Activated CD8-positive, alpha-beta memory T cell treated with anti-CD3 and anti-CD28 coated beads for 1 hour (primary cell): ENCODE data around the gene TRMT44.

Experiments used
- DNase-seq, 2 donors: peaks; one replicate each; pipeline ENCODE4 v3.0.0-alpha.2; 2020; ENCODE audit warnings: low read depth in 1 of 2; ENCODE audit errors: extremely low read depth in 1 of 2

TRMT44 gene, protein sequence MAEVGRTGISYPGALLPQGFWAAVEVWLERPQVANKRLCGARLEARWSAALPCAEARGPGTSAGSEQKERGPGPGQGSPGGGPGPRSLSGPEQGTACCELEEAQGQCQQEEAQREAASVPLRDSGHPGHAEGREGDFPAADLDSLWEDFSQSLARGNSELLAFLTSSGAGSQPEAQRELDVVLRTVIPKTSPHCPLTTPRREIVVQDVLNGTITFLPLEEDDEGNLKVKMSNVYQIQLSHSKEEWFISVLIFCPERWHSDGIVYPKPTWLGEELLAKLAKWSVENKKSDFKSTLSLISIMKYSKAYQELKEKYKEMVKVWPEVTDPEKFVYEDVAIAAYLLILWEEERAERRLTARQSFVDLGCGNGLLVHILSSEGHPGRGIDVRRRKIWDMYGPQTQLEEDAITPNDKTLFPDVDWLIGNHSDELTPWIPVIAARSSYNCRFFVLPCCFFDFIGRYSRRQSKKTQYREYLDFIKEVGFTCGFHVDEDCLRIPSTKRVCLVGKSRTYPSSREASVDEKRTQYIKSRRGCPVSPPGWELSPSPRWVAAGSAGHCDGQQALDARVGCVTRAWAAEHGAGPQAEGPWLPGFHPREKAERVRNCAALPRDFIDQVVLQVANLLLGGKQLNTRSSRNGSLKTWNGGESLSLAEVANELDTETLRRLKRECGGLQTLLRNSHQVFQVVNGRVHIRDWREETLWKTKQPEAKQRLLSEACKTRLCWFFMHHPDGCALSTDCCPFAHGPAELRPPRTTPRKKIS

DNA sequence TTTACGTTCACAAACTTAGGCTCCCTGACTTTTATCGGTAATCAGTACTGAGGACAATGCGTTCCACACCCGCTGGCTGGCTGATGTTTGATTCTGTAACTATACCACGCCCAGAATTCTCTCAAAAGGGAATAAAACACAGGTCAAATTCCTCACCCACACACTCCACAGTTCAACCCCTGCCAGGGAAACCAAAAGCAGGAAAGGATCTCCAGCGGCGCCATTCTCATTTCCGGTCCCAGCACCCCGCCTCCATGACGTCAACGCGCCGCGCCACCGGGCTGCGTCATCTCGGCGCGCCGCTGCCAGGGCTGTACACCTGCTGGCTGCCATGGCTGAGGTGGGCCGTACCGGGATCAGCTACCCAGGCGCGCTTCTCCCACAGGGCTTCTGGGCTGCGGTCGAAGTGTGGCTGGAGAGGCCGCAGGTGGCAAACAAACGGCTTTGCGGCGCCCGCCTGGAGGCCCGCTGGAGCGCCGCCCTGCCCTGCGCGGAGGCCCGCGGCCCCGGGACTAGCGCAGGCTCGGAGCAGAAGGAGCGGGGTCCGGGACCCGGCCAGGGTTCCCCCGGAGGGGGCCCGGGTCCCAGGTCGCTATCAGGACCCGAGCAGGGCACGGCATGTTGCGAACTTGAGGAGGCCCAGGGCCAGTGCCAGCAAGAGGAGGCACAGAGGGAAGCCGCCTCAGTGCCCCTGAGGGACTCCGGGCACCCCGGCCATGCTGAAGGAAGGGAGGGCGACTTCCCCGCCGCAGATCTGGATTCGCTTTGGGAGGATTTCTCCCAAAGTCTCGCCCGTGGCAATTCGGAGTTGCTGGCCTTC lies at the start of gene TRMT44, which contains the start of gene ACOX3:
Gene TRMT44 (plus strand): TSS at position 286 of the 820 bp plus-strand sequence. CDS start 46 bp downstream, at position 332.
Gene ACOX3 (minus strand): TSS at position 232 of the 820 bp plus-strand sequence. CDS start 24,202 bp downstream, outside the sequence.
- DNase-seq = peak; percentile 81 to 94

DNA sequence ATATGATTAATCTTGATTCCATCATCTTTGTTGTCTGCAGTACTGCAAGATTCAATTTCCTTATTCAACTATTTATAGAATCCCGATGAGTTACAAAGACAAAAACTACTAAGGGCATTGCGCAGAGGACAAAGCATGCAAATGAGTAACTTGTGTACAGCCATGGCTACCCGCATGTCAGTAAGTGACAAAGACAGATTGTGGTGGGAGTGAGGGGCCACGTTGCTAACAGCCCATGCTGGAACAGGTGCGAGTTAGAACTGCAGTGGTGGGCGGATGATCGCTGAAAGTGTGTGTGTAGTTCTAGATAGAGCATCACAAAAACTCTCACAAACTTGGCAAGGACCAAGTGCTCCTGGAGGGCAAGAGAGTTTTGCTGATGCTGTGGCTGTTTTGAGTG lies 49.5 kb upstream of the TRMT44 start:
- no peak for DNase-seq

DNA sequence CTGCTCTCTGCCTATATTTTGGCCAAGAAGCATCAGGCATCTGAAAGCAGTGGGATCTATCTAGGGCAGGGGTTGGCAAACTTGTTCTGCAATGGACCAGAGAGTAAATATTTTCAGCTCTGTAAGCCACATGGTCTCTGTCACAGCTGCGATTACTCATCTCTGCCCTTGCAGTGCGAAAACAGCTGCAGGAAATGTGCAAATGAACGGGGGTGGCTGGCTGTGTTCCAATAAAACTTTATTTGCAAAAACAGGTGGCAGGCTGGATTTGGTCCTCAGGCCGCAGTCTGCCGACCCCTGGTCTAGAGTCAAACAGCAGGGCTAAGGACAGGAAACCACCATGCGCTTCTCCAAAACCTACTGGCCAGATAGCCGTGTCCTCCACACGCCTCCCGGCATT lies 48.6 kb upstream of the TRMT44 start:
- DNase-seq = no peak

DNA sequence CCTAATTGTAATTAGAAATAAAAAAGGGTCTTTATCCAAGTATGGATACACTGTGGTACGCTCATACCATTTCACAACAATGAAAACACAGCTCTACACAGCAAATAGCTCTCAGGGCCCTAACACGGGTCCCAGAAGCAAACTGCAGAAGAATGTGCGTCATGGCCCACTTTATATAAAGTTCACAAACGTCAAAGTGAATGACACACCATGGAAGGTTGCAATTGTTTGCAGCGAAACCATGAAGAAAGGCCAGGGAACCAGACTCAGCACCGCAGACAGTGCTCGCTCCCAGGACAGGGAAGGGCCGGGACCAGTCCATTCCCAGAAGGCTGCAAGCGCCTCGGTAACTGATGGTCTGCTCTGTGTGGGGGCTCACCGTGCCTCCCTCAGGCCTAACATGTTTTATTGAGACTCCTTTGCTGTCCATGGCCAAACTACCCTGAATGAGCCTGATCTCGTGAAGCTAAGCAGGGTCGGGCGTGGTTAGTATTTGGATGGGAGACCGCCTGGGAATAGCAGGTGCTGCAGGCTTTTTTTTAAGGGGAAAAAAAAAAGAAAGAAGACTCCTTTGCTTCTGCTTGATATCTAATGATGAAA lies 47.9 kb upstream of the TRMT44 start:
- DNase-seq = no peak

DNA sequence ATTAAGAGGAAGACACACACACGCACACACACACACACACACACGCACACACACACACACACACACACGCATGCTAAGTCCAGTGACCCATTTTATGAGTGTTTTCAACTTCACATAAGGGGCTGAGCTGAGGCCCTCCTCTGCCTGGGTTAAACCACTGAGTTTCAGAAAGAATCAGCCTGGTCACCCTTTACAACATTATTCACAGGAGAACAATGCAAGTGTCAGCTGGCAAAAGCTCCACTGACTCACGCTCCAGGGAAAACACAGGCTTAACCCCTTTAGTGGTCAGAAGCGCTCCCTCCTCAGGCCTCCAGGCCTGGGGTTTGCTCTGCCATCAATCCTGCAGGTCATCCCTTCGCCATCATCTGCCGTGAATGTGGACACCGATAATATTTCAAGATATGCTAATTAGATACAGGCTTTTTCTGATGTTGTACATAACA lies 47.0 kb upstream of the TRMT44 start:
- DNase-seq = no peak

DNA sequence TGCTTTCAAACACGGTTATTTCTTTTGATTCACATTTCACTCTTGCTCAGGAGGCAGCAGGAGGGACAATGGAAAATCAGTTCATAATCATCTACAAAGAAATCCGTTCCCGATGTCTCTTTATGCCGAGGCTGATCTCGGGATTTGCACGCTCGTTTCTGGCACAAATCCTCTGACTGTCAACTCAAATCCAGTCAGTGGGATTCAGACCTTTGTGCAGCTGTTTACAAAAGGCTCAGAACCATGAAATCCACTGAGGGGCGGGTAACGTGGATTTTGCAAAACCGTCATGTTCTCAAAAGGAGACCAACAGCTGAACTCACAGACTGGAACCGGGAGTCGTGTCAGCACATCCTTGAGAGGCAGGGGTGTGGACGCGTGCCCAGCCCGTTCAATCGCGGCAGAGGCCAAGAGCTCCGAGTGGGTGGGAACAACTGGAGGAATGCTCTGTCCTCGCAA lies 46.5 kb upstream of the TRMT44 start:
- DNase-seq = no peak

DNA sequence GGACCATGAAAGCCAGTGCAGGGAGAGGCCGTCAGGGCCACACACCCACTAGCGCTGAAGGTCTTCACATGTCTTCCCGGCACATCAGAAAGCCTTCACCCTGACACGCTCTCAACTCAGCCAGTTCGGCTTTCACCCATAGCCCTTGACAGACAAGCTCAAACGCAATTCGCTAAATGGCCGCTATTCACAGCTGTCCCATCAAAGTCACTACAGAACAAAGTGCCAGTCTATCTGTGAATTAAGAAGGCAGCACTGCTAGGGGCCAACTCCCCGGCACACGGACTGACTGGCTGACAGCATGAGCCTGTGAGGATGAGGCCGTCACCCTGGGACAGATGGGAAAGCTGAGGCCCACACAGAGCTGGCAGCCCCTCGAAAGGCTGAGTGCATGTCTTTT lies 45.8 kb upstream of the TRMT44 start:
- DNase-seq = no peak

DNA sequence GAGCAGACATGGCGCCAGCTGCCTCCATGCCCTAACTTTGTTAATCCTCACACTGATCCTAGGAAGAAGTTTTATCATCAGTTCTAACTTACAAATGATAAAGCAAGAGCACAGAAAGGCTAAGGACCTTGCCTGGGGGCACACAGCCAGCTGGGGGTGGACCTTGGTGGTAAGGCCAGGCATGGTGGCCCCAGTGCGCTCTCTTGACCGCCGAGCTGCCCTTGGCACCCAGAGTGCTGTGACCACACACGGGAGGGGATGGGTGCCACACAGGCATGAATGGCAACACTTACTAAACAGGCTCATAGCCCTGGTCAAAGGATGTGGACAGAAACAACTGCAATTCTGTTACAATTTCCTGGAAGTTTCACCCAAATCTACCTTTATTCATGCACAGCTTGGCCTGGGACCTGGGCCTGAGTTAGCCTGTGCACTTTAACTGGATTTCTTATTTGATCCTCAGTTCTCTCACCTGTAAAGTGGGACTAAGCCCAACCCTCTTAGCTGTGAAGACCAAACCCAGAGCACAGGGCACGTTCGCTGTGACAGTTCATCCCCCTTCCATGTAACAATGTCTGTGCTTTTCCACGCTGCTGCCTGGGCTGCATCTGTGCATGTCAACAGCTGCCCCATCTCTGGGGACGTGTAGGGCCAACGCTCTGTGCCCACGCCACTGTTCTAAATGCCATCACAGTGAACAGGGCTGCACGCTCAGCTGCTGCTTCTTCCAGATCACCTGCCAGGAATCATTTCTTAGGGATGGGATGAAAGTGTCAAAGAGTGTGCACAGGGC lies 44.9 kb upstream of the TRMT44 start:
- no peak for DNase-seq

DNA sequence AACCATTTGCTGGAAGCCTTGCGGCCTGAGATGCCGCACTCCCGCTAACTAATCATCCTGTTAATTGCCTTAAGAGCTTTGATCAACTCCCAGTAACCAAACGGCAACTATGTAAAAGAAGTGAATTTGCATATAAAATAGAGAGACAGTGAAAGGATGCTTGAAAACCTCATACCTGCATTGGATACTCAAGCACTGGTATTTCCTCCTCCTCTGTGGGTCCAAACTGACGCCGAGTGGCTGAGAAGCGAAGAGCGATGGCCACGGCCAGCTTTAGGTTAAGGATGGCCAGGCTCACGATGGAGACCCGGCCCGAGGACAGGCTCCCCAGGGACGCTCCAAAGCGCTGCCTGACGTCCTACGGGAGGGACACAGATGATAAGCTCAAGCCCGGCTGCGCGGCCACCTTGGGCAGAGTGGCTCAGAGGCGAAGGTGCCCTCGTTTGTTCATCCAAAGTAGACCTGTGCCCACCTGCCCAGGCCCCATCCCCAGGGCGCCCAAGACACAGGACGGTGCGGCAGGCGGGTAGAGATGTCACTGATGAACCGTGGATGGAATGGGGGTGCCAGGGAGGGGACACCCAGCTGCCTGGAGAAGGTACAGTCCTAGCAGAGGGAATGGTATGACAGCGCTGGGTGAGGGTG lies 43.7 kb upstream of the TRMT44 start:
- no peak for DNase-seq

DNA sequence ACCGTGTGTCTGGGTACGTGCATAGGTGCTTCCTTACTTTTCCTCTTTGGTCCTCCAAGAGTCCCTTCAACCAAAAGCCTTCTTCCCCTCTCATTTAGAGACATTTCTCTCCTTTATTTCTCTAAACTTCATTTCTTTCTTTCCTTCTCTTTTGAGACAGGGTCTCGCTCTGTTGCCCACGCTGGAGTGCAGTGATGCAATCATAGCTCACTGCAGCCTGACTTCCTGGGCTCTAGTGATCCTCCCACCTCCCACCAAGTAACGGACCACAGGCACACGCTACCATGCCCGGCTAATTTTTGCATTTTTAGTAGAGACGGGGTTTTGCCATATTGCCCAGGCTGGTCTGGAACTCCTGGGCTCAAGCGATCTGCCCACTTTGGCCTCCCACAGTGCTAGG lies 42.2 kb upstream of the TRMT44 start:
- no peak for DNase-seq

DNA sequence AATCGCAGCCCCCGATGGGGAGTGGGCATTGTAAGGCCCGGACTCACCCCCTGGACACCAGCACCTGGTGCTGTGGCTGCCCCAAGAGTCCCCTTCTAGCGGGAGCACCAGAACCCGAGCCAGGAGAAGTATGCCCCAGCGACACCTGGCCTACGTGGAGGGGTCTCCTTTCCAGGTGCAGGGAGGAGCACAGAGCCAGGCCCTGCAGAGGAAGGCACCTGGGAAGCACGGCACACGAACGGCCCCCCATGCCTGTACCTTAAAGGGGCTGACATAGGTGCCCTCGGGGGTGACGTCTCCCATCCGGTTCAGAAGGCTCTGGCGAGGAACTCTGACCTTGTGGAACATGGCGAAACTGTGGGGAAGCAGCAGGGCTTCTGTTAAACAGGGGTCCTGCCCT lies 41.3 kb upstream of the TRMT44 start:
- no peak for DNase-seq

DNA sequence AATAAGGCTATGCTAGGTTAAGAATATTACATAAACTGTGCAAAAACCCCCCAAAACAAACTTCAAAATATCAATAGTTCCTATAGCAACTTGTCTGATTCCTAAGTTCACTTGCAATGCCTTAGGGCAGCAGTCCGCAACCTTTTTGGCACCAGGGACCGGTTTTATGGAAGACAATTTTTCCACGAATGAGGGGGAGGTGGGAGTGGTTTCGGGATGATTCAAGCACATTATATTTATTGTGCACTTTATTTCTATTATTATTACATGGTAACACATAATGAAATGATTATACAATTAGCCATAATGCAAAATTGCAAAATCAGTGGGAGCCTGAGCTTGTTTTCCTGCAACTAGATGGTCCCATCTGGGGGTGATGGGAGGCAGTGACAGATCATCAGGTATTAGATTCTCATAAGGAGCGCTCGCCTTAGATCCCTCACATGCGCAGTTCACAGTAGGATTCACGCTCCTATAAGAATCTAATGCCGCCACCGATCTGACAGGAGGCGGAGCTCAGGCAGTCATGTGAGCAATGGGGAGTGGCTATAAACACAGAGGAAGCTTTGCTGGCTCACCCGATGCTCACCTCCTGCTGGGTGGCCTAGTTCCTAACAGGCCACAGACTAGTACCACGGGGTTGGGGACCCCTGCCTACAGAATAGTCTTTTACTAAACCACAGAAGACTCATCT lies 39.8 kb upstream of the TRMT44 start:
- no peak for DNase-seq

DNA sequence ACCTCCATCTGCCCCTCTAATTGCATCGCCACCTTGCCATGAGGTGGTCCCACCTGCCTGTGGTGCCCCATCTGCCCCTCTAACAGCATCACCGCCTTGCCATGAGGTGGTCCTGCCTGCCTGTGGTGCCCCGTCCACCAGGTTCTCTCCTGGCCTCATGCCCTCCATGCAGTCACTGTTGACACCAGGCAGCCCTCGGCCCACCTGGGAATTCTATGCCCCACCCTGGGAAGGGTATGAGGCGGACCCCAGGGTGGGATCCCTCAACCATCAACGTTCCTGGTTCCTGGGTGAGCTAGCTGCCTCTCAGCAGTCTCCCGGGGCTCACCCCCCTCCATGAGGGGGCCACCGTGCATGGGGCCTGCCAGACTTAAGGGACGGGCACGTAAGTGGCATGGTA lies 38.9 kb upstream of the TRMT44 start:
- DNase-seq = no peak

DNA sequence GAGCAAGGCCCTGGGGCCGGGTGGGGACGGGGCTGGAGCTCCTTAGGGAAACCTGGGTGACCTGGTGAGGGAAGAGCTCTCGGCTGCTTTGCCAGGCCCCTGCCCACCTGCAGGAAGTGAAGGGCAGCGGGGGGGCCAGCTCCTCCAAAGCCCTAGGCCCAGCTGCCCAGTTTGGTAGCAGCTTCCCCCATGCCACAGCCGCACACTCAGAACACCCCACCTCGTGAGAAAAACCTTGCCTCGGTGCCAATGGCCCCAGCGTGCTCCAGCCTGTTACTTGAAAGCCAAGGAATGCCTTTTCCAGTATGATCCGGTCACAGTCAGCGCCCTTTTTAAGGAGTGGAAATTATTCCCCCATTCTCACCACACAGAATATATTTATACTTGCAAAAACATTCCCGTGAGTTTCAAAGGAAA lies 38.4 kb upstream of the TRMT44 start:
- DNase-seq = no peak

DNA sequence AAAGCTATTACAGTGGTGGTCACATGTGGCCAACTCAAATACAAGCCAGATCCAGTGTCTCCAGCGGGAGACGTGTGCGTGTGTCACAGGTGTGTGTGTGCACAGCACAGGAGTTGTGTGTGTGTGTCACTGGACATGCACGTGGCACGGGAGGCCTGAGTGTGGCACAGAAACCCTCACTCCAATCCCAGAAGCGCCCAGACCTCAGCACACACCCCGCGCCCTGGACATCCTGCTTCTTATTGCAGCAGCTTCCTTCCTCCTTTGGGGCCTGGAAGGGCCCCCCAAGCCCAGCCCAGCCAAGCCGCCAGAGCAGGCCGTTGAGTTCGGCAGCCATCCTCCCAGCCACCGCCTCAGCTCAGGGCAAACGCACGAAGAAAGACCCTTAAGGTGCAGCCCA lies 37.9 kb upstream of the TRMT44 start:
- no peak for DNase-seq

DNA sequence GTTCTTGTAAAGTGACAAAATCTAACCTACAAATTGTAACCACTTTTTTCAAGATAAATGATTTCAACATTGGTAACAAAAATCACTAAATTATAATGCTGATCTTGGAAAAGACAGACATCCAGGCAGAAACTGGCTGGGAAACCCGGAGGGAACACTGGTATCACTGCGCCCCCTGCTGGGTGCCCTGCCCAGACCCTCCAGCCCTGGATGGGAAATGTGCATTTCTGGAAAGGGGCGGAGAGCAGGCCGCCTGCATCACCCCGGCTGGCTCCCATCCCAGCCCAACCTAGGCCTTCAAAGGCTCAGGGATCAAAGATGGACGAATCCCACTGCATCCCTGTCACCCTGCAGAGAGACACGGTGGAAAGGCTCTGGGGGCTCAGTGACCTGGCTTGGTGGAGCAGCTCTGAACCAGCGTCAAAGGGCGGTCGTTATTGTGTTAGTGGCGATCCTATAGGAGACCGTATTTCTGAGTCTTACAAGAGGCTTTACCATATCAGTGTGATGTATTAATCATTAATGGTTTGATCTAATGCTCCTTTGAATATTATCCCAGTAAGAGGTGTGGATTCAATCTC lies 37.3 kb upstream of the TRMT44 start:
- peak in 1 of 2 donors; percentile 42 for DNase-seq

DNA sequence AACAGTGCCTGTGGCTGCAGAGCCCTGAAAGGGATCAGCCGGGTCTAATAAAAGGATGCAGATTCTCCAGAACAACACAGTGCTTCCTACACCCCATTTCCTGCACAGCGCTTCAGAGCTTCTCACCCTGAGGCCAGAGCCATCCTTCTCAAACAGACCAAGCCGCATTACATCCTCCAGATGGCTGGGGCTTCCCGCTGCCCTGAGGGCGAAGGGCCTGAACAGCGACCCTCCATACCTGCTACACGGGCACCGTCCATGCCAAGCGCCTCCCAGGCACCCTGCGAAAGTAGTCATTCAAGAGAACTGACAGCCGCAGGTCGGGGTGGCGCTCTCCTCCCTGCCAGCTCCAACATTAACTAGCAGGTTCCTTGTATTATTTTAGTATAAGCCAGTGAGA lies 36.6 kb upstream of the TRMT44 start:
- no peak for DNase-seq

DNA sequence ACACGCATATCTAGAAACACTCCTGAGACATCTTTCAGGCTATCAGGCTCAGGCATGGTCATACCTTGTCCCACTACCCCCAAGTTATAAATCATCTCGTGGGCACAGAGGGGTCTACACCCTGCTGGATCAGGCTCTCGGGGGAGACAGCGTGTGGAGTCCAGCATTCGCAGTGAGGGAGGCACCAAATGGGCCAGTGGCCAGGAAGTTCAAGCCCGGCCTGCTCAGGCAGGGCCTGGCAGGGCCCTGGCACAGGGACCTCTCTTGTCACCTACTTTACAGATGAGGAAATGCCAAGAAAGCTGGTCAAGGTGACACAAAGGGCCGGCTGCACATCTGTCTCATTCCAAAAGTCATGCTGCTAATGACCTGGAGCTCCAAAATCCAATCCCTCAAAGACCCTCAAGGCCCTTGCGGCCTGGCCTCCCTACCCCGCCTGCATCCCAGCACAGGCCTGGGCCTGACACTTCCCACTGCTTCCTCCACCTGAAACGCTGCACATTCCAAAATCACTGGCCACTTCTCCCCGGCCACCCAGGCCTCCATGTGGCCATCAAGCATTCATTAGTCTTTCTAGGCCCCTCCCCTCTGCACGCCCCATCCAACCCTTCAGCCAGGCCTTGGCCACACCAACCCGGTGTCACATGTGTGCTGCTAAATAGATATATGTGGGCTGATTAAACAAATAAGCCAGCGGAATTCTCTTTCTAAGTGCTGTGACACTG lies 35.6 kb upstream of the TRMT44 start:
- DNase-seq = no peak
